ENCODE results near the gene SIX2. TPM values are rescaled to one million over a fixed set of nuclear protein-coding genes. Genes with fewer than 3 reads are reported as not detected.
"Not testable (repeated sequence)": the region's sequence is repeated elsewhere in the genome, so short reads cannot be mapped to it uniquely, and the experiment has no call there.

Gene SIX2
- total RNA-seq = 0.65 TPM
- long read RNA-seq, partial matches to known transcripts = 2 of 7 reads
- long read RNA-seq, other reads (novel, unspliced or antisense) = 1 of 7 reads

DNA sequence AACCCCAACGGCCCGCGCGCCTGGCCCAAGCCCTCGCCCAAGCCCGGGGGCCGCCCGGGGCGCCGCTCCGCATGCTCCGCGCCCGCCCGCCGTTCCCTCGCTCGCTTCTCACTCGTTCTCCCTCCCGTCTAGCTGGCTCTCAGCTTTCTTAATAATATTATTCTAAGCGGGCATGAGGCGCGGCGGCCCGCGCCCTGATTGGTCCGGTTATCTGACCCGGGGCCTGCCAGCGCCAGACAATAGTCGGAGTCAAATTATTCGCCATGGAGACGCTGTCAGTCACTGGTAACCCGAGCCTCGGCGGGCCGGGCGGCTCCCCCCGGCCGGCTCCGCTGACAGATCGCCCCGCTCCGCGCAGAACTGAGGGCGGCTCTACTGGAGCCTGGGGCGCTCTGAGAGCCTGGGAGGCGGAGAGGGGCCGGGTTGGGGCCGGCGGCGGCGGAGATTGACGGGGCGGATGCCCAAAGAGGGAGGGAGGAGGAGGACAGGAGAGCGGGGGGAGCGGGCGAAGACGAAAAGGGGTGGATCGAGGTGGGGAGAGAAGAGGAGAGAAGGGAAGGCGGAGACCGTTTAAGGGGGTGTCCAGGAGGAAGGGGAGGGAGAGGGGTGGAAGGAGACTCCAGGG lies at the start of gene SIX2:
SIX2 (minus strand) TSS at position 150 of the 625 bp plus-strand sequence. CDS start 342 bp downstream, outside the sequence.
- intact Hi-C loops (cut with DNase I) = no loop called here
- DNase-seq = peak; percentile 95
- ATAC-seq (ENCODE audit: poor library complexity) = peak; percentile 93

DNA sequence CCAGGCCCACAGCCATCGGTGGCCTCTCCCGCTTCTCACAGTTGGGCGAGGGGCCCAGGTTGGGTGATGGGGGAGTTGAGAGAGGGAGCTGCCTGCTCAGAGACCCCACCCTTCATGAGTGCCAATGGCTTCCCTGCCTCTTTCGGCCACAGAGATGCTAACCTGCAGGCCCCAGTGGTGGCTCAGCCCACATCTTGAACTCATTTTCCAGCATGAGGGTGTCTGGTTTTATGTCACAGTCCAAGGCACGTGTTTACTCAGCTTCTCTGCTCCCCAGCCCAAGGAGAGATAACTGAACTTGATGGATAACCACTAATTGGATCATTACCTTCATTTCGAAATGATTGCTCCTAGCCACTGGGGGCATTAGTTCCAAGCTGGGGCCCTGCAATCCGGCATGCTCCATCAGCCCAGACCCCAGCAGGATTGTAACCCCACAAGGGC lies 45.9 kb upstream of the SIX2 start:
- no peak for DNase-seq
- ATAC-seq (ENCODE audit: poor library complexity) = no peak
- intact Hi-C loops (cut with DNase I) = no loop called here

DNA sequence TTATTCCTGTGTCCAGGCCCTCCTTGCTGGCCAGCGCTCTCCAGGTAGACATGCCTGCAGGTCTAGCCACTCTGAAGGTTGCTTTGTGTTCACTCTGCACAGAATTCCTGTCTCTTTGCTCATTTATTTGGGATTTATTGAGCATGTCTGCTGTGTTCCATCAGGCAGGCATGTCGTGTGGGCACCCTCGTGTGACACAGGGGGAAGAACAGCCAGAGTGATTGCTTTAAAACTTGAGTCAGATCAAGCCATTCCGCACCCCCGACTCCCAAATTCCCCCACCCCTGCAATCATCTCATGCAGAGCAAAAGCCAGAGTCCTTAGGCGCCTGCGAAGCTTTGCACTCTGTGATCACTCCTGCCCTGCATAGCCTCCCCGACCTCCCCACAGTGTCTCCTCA lies 44.7 kb upstream of the SIX2 start:
- no peak for ATAC-seq (ENCODE audit: poor library complexity)
- DNase-seq = no peak
- intact Hi-C loops (cut with DNase I) = no loop called here

DNA sequence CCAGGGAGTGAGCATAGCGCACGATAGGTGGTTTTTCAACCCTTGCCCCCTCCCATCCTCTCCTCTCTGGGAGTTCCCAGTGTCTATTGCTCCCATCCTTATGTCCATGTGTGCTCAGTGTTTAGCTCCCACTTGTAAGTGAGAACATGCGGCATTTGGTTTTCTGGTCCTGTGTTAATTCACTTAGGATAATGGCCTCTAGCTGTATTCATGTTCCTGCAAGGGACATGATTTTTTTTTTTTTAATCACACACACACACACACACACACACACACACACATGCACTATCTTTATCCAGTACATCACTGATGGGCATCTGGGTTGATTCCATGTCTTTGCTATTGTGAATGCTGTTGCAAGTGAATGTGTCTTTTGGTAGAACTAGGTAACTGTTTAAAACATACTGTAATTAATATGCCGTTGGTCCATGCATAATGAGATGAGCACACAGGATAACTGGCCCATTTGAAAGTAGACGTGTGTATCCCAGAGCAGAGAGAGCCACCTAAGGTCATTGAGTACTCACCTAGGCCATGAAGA lies 43.2 kb upstream of the SIX2 start:
- DNase-seq = no peak
- intact Hi-C loops (cut with DNase I) = no loop called here
- no peak for ATAC-seq (ENCODE audit: poor library complexity)

DNA sequence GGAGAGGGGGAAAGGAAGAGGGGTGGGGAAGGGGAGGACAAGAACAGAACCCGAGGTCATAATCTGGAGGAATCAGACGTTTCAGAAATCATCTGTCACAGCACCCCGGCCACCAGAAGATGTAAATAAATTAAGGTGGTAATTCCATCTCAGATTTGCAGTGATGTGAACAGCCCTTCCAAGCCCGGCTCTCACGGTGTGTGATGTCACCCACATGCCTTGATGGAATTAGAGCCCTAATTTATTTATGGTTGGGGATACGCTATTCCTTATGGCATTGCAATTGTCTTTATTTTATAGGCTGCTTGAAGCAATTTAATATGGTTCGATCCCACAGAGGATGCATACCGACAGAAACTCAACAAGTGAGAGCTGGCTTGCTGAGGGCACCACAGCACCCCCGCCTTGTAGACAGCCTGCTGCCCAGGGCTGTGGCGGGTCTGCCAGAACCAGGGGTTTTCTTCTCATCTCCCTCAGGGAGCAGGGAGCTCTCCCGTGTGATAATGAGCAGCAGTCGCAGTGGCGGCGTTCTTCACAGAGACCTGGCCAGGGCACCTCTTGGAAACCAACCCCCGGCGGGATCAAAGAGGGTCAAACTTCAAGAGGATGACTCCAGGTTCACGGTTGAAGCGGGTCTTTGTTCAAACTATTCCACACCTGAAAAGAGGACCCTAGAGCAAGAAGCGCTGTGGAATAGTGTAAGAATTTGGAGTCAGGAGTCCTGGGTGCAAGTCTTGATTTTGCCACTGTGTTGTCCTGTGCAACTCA lies 40.5 kb upstream of the SIX2 start:
- intact Hi-C loops (cut with DNase I) = no loop called here
- ATAC-seq (ENCODE audit: poor library complexity) (no peak), DNase-seq (no peak)

DNA sequence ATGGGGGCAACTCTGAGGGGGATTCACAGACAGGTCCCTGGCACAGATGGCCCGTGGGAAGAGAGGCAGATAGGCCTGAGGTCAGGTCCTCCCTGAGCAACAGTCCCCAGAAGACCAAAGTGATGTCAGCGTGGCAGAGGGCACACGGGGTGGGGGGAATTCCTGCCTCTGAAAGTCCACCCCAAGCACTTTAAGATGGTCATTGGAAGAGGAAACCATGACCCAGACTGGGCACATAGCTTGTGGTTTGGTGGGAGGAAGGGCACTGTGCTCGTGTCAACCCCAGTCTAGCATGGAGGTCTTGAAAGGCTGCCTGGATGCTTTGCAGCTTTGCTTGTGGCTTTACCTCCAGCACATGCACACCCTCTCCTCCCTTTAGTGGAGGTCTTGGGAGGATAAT lies 38.0 kb upstream of the SIX2 start:
- ATAC-seq (ENCODE audit: poor library complexity) (no peak), DNase-seq (no peak)
- intact Hi-C loops (cut with DNase I) = no loop called here

DNA sequence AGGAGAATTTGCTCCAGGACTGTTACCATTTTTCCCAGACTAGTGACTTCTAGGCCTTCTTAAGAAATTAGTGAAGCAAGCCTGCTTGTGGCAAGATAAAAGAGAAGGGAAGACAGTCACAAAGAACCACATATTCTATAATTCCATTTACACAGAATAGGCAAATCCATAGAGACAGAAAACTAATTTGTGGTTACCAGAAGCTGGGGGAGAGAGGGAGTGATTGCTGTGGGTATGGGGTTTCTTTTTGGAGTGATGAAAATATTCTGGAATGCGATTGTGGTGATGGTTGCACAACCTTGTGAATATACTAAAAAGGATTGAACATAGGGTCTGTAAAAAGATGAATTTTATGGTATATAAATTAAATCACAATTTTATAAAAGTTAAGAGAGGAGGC lies 37.5 kb upstream of the SIX2 start:
- intact Hi-C loops (cut with DNase I) = no loop called here
- no peak for ATAC-seq (ENCODE audit: poor library complexity)
- no peak for DNase-seq

DNA sequence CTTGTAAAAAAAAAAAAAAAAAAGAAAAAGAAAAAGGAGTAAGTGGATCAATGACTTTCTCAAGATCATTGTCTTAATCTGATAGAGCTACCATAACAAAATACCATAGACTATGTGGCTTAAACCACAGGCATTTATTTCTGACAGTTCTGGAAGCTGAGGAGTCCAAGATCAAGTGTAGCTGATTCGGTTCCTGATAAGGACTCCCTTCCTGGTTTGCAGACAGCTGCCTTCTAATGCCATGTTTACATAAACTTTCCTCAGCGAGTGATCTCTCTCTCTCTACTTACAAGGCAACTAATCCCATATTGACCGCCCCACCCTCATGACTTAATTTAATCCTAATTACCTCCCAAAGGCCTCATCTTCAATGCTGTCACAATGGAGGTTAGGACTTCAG lies 36.5 kb upstream of the SIX2 start:
- ATAC-seq (ENCODE audit: poor library complexity) = no peak
- intact Hi-C loops (cut with DNase I) = no loop called here
- DNase-seq = no peak

DNA sequence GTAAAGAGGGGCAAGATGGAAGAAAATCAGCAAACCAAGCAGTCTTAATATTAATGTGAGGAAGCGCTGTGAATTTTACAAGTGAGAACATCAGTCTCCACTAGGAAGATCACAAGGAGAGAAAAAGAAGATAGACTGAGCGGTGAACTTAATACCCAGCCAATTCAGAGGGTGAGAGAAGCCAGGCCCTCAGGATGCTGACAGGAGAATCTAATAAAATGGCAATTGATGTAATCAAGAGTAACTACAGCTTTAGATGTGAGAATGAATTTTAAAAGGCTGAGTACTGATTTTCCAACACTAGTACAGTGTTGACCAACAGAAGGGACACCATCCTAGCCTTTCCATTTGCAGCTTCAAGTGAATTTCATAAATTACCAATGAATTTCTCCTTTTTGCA lies 35.7 kb upstream of the SIX2 start:
- no peak for DNase-seq
- ATAC-seq (ENCODE audit: poor library complexity) = no peak
- intact Hi-C loops (cut with DNase I) = no loop called here

DNA sequence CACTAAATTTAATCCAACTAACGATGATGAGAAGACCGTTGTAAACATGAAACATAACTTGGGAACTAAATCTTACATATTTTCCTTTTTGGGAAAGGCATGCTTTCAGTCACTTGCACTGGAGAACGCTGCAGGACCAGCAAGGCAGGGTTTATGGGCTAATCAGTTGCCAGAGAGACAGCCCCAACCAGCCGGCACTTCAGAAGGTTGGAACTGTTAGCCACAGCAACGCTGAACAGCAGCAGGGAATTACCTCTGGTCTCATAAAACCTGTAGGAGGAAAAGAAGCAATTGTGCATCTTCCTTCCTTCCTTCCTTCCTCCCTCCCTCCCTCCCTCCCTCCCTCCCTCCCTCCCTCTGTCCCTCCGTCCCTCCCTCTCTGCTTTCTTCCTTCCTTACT lies 33.9 kb upstream of the SIX2 start:
- DNase-seq (no peak), ATAC-seq (ENCODE audit: poor library complexity) (no peak)
- intact Hi-C loops (cut with DNase I) = no loop called here

DNA sequence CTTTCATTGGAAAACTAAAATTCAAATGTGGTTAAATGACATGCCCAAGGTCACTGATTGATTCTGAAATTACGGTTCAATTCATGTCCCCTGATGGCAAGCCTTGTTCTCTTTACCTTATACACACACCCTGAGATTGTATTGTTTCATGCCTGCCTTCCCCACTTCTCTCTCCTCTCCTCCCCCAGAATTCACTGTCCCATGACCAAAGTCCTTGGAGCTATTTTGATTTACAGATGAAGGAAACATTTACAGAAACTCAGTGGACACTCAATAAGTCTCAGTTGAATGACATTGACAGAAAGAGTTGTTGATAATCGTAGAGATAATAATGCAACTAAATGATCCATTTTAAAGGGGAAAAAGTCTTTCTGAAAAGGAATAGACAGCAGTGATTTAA lies 33.1 kb upstream of the SIX2 start:
- DNase-seq = no peak
- intact Hi-C loops (cut with DNase I) = no loop called here
- no peak for ATAC-seq (ENCODE audit: poor library complexity)

DNA sequence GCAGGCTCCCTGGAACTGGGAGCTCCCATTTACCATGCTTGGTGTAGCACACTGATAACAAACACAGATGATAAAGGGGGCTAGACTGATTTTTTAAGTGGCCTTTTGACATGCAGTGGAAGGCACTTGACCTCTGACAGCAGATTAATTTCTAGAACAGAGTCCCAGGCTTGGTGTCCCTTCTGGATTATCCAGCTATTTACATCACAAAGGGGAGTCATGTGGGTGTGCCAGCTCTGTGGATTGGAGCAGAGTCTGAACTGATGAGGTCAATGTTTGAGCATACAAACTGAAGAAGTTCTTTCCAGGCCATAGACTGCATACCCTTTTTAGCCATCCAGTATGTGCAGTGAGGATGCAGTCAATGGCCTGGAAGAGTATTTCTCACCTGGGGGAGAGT lies 31.5 kb upstream of the SIX2 start:
- DNase-seq = no peak
- ATAC-seq (ENCODE audit: poor library complexity) = no peak
- intact Hi-C loops (cut with DNase I) = no loop called here

DNA sequence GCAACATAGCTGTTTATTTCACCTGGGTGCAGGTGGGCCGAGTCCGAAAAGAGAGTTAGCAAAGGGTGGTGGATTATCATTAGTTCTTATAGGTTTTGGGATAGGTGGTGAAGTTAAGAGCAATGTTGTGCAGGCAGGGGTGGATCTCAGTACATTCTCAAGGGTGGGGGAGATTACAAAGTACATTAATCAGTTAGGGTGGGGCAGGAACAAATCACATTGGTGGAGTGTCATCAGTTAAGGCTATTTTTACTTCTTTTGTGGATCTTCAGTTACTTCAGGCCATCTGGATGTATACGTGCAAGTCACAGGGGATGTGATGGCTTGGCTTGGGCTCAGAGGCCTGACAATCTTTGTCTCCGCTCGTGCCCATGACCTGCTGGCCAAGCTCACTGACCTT lies 30.6 kb upstream of the SIX2 start:
- intact Hi-C loops (cut with DNase I); ATAC-seq (ENCODE audit: poor library complexity); DNase-seq: not testable (repeated sequence)

DNA sequence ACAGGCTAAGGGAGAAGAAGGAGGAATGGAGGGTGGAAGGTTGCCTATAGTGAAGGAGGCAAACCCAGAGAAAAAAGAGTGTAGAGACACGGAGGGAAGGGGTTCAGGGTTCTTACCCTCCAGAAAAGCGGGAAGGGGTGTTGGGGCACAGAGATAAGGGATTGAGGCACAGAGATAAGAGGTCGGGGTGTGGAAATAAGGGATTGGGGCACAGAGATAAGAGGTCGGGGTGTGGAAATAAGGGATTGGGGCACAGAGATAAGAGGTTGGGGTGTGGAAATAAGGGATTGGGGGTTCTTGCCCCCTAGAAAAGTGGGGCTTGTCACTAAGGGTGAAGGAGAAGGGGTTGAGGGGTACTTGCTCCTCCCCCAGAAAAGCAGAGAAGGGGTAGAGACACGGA lies 29.6 kb upstream of the SIX2 start:
- ATAC-seq (ENCODE audit: poor library complexity); intact Hi-C loops (cut with DNase I); DNase-seq: not testable (repeated sequence)

DNA sequence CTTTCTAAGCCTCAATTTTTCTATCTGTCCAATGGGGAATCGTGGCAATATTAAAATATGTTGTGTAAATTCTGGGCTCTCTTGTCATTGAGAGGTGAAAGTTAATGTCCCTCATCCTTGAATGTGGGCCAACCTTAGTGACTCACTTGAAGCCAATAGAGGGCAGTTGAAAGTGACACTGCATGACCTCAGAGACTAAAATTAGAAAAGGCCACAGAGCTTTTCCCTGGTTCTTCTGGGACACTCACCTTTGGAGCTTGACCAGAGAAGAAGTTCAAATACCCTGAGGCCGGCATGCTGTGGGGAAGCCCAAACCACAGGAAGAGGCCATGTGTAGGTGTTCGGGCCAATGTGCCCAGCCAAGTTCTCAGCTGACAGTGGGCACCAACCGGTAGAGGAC lies 24.1 kb upstream of the SIX2 start:
- DNase-seq = no peak

DNA sequence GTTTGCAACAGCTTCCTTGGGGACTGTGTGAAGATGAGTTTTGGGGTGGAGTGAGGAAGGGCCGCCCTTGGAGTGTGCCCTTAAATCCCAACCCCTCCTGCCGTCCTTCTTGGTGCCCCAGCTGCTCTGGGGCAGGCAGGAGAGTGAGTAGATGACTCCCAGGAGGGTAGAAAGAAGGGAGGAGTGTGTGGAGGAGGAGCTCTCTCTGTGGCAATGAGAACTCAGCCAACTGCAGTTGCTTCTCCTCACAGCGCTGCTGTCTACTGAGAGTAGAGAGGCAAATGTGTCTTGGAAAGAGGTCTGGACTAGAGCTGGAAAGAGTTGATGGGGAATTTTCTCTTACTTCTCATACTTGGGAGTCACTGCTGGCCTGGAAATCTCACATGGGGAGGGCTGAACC lies 21.8 kb upstream of the SIX2 start:
- DNase-seq (no peak), ATAC-seq (ENCODE audit: poor library complexity) (no peak)

More for the DNA sequence above, 24.1 kb upstream of the SIX2 start:
- intact Hi-C loops (cut with DNase I) = no loop called here
- ATAC-seq (ENCODE audit: poor library complexity) = no peak

DNA sequence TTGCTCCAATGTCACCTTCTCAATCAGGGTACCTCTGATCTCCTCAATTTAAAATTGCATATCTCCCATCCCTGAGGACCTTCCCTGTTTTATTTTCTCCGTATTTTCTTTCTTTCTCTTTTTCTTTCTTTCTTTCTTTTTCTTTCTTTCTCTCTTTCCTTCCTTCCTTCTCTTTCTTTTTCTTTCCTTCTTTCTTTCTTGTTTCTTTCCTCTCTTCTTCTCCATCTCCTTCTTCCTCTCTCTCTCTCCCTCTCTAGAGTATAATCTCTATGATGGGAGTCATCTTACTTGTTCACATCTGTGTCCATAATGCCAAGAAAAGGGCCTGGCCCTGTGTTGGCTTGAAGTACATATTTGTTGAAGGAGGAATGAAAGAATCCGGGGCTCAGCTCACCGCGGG lies 21.3 kb upstream of the SIX2 start:
- ATAC-seq (ENCODE audit: poor library complexity) = no peak
- intact Hi-C loops (cut with DNase I) = no loop called here
- no peak for DNase-seq

More for the DNA sequence above, 21.8 kb upstream of the SIX2 start:
- intact Hi-C loops (cut with DNase I) = no loop called here

DNA sequence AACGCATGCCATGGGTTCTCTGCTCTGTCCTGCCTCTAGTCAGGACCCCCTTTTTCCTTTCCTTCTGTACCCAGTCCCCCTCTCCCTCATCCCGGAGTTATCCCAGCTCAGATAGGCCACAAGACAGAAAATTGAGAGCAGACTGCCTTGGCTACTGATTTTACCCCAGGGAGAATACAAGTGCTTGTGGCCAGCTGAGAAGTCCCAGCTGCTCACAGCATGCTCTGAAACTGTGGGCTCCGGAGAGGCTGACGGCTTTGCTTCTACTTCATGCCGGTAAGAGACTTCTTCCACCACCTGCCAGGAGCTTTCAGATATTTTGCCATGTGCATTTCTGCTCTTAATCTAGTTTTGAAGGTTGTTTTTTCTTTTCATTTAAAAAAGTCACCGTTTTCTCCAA lies 20.0 kb upstream of the SIX2 start:
- DNase-seq = no peak
- intact Hi-C loops (cut with DNase I) = no loop called here
- peak; percentile 60 for ATAC-seq (ENCODE audit: poor library complexity)

DNA sequence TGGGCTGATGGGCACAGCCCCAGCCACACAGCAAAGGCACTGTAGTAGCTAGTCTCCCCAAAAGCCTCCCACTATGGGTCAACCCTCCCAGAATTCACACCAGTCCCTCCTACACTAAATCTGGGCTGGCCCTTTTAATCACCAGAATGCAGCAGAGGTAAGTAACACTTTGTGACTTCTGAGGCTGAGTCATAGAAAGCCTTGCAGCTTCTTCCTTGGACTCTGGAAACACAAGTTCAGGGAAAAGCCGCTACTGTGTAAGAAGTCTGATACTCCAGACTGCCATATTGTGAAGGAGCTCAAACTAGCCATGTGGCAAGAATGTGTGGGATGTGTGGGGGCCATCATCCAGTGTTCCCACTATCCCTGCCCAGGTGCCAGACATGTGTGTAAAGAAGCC lies 19.0 kb upstream of the SIX2 start:
- intact Hi-C loops (cut with DNase I) = no loop called here
- ATAC-seq (ENCODE audit: poor library complexity) = no peak

DNA sequence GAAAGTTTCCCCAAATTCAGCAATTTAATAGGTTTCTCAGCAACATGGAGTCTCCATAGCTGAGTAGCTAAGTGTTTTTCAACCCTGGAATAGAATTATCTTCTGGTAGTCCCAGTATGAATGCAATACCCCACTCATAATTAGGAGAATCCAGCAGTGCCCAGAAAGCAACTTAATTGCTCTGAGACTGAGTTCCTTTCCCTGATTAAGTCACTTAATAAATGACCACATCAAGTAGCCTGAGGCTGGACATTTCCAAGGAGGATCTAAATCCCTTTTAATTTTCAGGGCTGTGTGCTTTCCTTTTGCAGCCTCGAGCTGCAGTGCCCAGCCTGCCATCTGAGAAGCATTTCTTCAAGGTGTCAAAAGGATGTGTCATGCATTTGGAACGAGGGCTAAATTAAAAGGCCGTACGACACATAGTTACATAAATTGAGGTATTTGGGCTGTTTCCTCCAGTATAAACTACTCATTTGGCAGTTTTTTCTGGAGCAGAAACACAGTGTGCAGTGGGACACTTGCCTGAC lies 17.7 kb upstream of the SIX2 start:
- no peak for DNase-seq
- ATAC-seq (ENCODE audit: poor library complexity) = no peak
- intact Hi-C loops (cut with DNase I) = no loop called here

More for the DNA sequence above, 19.0 kb upstream of the SIX2 start:
- no peak for DNase-seq

All from Right ventricle myocardium superior (tissue), 1 donor.